Astrocyte of the cerebellum (primary cell): ENCODE measurements around the gene ZRANB1.
A peak's percentile ranks its signal among the peaks of the same experiment; 100 is the strongest.

Experiments
- DNase-seq: peaks from one replicate; pipeline ENCODE4 v3.0.0-alpha.2; 2011; ENCODE audit warnings: low read depth
- H3K4me3 ChIP-seq: 2 replicates; pipeline ENCODE4 v1.5.1; 2011; ENCODE audit warnings: mild to moderate bottlenecking, low read depth, low read length, moderate library complexity
- CTCF ChIP-seq: IDR thresholded peaks from 2 replicates; pipeline ENCODE4 v1.5.1; 2012; ENCODE audit warnings: low read length, low read depth, moderate library complexity, mild to moderate bottlenecking; ENCODE audit errors: missing control alignments
- in situ Hi-C: cut with HindIII; loops from 2 replicates; pipeline ENCODE4 v1.10.0; 2017; ENCODE audit warnings: low sequenced_read_pairs

Gene ZRANB1

GRCh38 chr10:124991835-124992234 lies 49.9 kb downstream of the ZRANB1 start:
- DNase-seq: no peak
- H3K4me3 ChIP-seq: no peak overlapping the region
- in situ Hi-C loops: loop anchor here (5.0 kb wide), 3 partner anchors 50 to 155 kb away; no protein-coding TSS in a partner anchor
- TF ChIP-seq CTCF: no peak

GRCh38 chr10:124992462-124993344 lies 50.8 kb downstream of the ZRANB1 start:
- peak; percentile 78 for TF ChIP-seq CTCF
- peak; percentile 81 for DNase-seq
- no peak overlapping the region for H3K4me3 ChIP-seq
- in situ Hi-C loops: loop anchor here (5.0 kb wide), 3 partner anchors 50 to 155 kb away; no protein-coding TSS in a partner anchor

- no peak for TF ChIP-seq CTCF
- in situ Hi-C loops: loop anchor here (5.0 kb wide), 3 partner anchors 49 to 154 kb away; no protein-coding TSS in a partner anchor
- DNase-seq: no peak
- no peak overlapping the region for H3K4me3 ChIP-seq
These were observed 51.4 kb downstream of the ZRANB1 start for GRCh38 chr10:124993345-124993708.

- no peak for DNase-seq
- no peak overlapping the region for H3K4me3 ChIP-seq
- no peak for TF ChIP-seq CTCF
- in situ Hi-C loops: loop anchor here (5.0 kb wide), 3 partner anchors 48 to 153 kb away; no protein-coding TSS in a partner anchor
These were observed 52.0 kb downstream of the ZRANB1 start for GRCh38 chr10:124993736-124994451.

- DNase-seq: no peak
- H3K4me3 ChIP-seq: no peak overlapping the region
- no peak for TF ChIP-seq CTCF
- in situ Hi-C loops: loop anchor here (5.0 kb wide), 3 partner anchors 47 to 152 kb away; no protein-coding TSS in a partner anchor
These were observed 52.9 kb downstream of the ZRANB1 start for GRCh38 chr10:124994573-124995473.

- no peak overlapping the region for H3K4me3 ChIP-seq
- no peak for DNase-seq
- in situ Hi-C loops: no loop called here
- TF ChIP-seq CTCF: no peak
These were observed 53.7 kb downstream of the ZRANB1 start for GRCh38 chr10:124995605-124996004.
